Testis (tissue), 3 donors: ENCODE measurements around the gene TFAP2E. TPM values are rescaled to one million over a fixed set of nuclear protein-coding genes. Genes with fewer than 3 reads are reported as not detected.

Experiments
- DNase-seq: peaks from one replicate; pipeline ENCODE4 v3.0.0-alpha.2; 2019
- H3K27ac ChIP-seq, 2 donors: fragments of 200-600 bp; sonication (generic); one replicate each; pipeline ENCODE4 v1.5.1; 2019
- H3K27me3 ChIP-seq: fragments of 200-600 bp; sonication (generic); one replicate; pipeline ENCODE4 v1.5.1; 2019
- H3K36me3 ChIP-seq: fragments of 200-600 bp; sonication (generic); one replicate; pipeline ENCODE4 v1.5.1; 2017; ENCODE audit warnings: low read depth; ENCODE audit errors: missing control alignments
- H3K4me1 ChIP-seq: fragments of 200-600 bp; sonication (generic); one replicate; pipeline ENCODE4 v1.5.1; 2019
- H3K4me3 ChIP-seq, 2 donors: fragments of 200-600 bp; sonication (generic); one replicate each; pipeline ENCODE4 v1.5.1; 2017 to 2019
- H3K9me3 ChIP-seq: fragments of 200-600 bp; sonication (generic); one replicate; pipeline ENCODE4 v1.5.1; 2017
- POLR2A ChIP-seq: fragments of 450-650 bp; IDR thresholded peaks from one replicate; pipeline ENCODE4 v1.6.1; 2017; ENCODE audit warnings: antibody characterized with exemption, mild to moderate bottlenecking, moderate library complexity
- WGBS, 2 donors: methylation state at CpG; one replicate each; pipeline ENCODE4 v1.1.5; 2018; 5-methylcytosine and 5-hydroxymethylcytosine counted together
- intact Hi-C: fragments of 100-400 bp; cut with DNase I; formaldehyde crosslinking; loops from one replicate; pipeline ENCODE4 v1.15.1; 2023; ENCODE audit warnings: low total_unique reads
- polyA plus RNA-seq: library from polyadenylated mRNA; stranded (reverse); fragments of 350-450 nt; fragmentation: Illumina TruSeq; extraction: RNeasy Lipid Tissue Mini Kit (QIAGEN cat#74804); gene quantifications from one replicate; pipeline ENCODE4 v1.2.3, GENCODE V29; 2014; ENCODE audit warnings: low read depth, low replicate concordance; ENCODE audit not compliant: insufficient read depth
- total RNA-seq, 2 donors: library from RNA; depleted of rRNA; stranded (reverse); fragments of >200 nt; gene quantifications; one replicate each; pipeline ENCODE4 v1.2.3, GENCODE V29; 2016
- TF ChIP-seq, protein P1 (sequence below), 3 experiments: fragments of 450-650 bp in 2 of 3; fragments of 200-600 bp in 1 of 3; sonication (generic) in 1 of 3; IDR thresholded peaks; one replicate each; pipeline ENCODE4 v1.5.1; 2016 to 2019; ENCODE audit warnings: antibody characterized with exemption in 3 of 3, mild to moderate bottlenecking in 2 of 3, moderate library complexity in 1 of 3

The TFAP2E gene
- total and polyA plus RNA-seq, 3 donors from 2014 or later: 1.9 to 4.0 (median 1.9) TPM

DNA sequence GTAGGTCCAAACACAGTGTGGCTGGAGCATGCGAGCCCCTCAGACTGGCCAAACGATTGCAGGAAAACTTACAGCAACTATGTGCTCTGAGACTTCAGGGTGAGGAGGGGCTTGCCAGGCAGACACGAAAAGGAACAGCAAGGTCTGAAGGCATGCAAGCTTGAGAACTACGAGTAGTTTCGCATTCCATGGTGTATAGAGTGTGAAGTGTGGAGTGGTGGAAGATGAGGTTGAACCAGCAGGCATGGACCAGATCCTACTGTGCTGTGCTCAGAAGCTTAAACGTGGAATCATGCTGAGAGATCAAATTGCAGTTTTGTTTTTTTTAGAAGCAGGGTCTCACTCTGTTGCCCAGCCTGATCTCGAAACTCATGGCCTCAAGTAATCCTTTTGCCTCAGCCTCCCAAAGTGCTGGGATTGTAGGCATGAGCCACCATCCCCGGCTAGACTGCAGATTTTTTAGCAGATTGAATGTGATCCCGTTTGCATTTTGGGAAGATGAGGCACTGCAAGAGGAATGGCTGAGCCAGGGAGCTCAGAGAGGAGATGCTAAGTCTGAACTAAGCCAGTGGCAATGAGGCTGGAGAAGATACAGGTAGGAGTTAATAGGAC lies 5.1 kb upstream of the TFAP2E start:
- 78 to 80% methylated on average over 9 of the region's 9 CpGs for WGBS, 2 donors
- no peak overlapping the region for H3K4me3 ChIP-seq
- TF ChIP-seq POLR2A: no peak
- TF ChIP-seq, protein P1, sequence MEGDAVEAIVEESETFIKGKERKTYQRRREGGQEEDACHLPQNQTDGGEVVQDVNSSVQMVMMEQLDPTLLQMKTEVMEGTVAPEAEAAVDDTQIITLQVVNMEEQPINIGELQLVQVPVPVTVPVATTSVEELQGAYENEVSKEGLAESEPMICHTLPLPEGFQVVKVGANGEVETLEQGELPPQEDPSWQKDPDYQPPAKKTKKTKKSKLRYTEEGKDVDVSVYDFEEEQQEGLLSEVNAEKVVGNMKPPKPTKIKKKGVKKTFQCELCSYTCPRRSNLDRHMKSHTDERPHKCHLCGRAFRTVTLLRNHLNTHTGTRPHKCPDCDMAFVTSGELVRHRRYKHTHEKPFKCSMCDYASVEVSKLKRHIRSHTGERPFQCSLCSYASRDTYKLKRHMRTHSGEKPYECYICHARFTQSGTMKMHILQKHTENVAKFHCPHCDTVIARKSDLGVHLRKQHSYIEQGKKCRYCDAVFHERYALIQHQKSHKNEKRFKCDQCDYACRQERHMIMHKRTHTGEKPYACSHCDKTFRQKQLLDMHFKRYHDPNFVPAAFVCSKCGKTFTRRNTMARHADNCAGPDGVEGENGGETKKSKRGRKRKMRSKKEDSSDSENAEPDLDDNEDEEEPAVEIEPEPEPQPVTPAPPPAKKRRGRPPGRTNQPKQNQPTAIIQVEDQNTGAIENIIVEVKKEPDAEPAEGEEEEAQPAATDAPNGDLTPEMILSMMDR (IDR thresholded peaks at IDR 0.05): no peak

GRCh38 chr1:35568975-35569395 lies 4.1 kb upstream of the TFAP2E start:
- H3K27ac ChIP-seq: no peak overlapping the region
- H3K27me3 ChIP-seq: no peaks in the 10 kb centered on the region
- TF ChIP-seq, protein P1 (IDR thresholded peaks at IDR 0.05): peak; percentile 70 to 86 (median 78)
- TF ChIP-seq POLR2A: no peak
- no peaks in the 10 kb centered on the region for H3K9me3 ChIP-seq
- no peak overlapping the region for H3K4me3 ChIP-seq
- peak; percentile 79 for DNase-seq
- no peaks in the 10 kb centered on the region for H3K36me3 ChIP-seq
- 31% methylated on average over 4 of the region's 4 CpGs for WGBS, 2 donors
- no peaks in the 10 kb centered on the region for H3K4me1 ChIP-seq
- intact Hi-C loops: no loop called here

More for the DNA sequence above, 5.1 kb upstream of the TFAP2E start:
- Histone ChIP-seq H3K27me3 (no peaks in the 10 kb centered on the region), H3K36me3 (no peaks in the 10 kb centered on the region), H3K9me3 (no peaks in the 10 kb centered on the region), H3K27ac (no peak overlapping the region), H3K4me1 (no peaks in the 10 kb centered on the region)
- DNase-seq: no peak
- intact Hi-C loops: no loop called here

- no peaks in the 10 kb centered on the region for H3K36me3 ChIP-seq
- H3K27me3 ChIP-seq: no peaks in the 10 kb centered on the region
- H3K27ac ChIP-seq: no peak overlapping the region
- TF ChIP-seq POLR2A: no peak
- TF ChIP-seq, protein P1 (IDR thresholded peaks at IDR 0.05): no peak
- 68 to 83% methylated on average over 1 of the region's 1 CpG for WGBS, 2 donors
- intact Hi-C loops: no loop called here
- no peaks in the 10 kb centered on the region for H3K4me1 ChIP-seq
- H3K9me3 ChIP-seq: no peaks in the 10 kb centered on the region
- DNase-seq: no peak
- H3K4me3 ChIP-seq: no peak overlapping the region
Measured at GRCh38 chr1:35569936-35570335, 3.2 kb upstream of the TFAP2E start.

- Histone ChIP-seq H3K4me1 (no peaks in the 10 kb centered on the region), H3K9me3 (no peaks in the 10 kb centered on the region), H3K27ac (no peak overlapping the region), H3K27me3 (no peaks in the 10 kb centered on the region), H3K4me3 (no peak overlapping the region), H3K36me3 (no peaks in the 10 kb centered on the region)
- WGBS, 2 donors: 92 to 93% methylated on average over 10 of the region's 10 CpGs
- DNase-seq: no peak
- intact Hi-C loops: no loop called here
- no peak for TF ChIP-seq POLR2A
- TF ChIP-seq, protein P1 (IDR thresholded peaks at IDR 0.05): no peak
Measured at GRCh38 chr1:35570589-35571137, 2.5 kb upstream of the TFAP2E start.

DNA sequence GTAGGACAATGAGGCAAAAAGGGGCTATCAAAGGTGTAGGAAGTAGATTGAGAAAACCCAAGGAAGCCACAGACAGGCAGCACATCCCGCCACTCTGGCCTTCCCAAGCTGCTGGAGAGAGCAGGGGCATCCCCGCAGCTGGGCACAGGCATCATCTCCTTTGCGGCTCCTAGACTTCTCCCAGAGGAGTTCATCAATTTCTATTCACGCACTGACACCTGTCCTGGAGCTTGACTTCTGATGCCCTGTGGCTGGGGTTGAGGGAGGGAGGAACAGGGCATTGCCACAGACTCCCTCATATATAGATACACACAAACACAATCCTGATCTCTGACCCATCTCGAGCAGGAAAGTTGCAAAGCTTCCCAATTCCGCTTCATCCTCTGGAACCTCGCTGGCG lies 1.9 kb upstream of the TFAP2E start:
- H3K27me3 ChIP-seq: no peaks in the 10 kb centered on the region
- H3K4me1 ChIP-seq: no peaks in the 10 kb centered on the region
- H3K4me3 ChIP-seq: no peak overlapping the region
- TF ChIP-seq, protein P1 (IDR thresholded peaks at IDR 0.05): no peak
- TF ChIP-seq POLR2A: no peak
- WGBS, 2 donors: 93 to 94% methylated on average over 8 of the region's 8 CpGs
- H3K36me3 ChIP-seq: no peaks in the 10 kb centered on the region
- intact Hi-C loops: no loop called here
- H3K9me3 ChIP-seq: no peaks in the 10 kb centered on the region
- no peak overlapping the region for H3K27ac ChIP-seq
- no peak for DNase-seq
